OCI-LY7 (cell line): Measurements from ENCODE around the gene ANKRD44. TPM values are rescaled to one million over a fixed set of nuclear protein-coding genes. Genes with fewer than 3 reads are reported as not detected.

ENCODE experiments used
- BruUV-seq: library from RNA; stranded (reverse); fragments of 400-500 nt; replicated peaks from 2 replicates; lab custom pipeline; 2021; lab: Mats Ljungman, UMichigan
- CTCF ChIA-PET: fragments of 300-600 bp; sonication (Branson Sonifier 250); formaldehyde crosslinking; loops from one replicate; lab custom pipeline; 2022; ENCODE audit warnings: antibody characterized with exemption; ENCODE audit not compliant: unreplicated experiment; lab: Charles Lee
- POLR2A ChIA-PET: fragments of 300-600 bp; sonication (Branson Sonifier 250); formaldehyde crosslinking; loops from one replicate; lab custom pipeline; 2022; ENCODE audit warnings: antibody characterized with exemption; lab: Charles Lee
- DNase-seq: peaks from one replicate; pipeline ENCODE4 v3.0.0-alpha.2; 2015; ENCODE audit warnings: low spot score
- H2AFZ ChIP-seq: fragments of 200-600 bp; sonication (generic), shearing (Covaris generic); 2 replicates; pipeline ENCODE4 v1.6.1; 2014; ENCODE audit warnings: mild to moderate bottlenecking, antibody characterized with exemption, low read length, moderate library complexity
- H3K27ac ChIP-seq: fragments of 200-600 bp; sonication (generic); 2 replicates; pipeline ENCODE4 v1.5.1; 2014; ENCODE audit warnings: mixed run types, low read depth, mild to moderate bottlenecking, moderate library complexity, low read length, inconsistent platforms; ENCODE audit not compliant: poor library complexity, severe bottlenecking
- H3K36me3 ChIP-seq: fragments of 200-600 bp; sonication (generic); 2 replicates; pipeline ENCODE4 v1.6.1; 2014; ENCODE audit warnings: mild to moderate bottlenecking, antibody characterized with exemption, low read length, moderate library complexity, mixed read lengths; ENCODE audit not compliant: insufficient read depth
- H3K4me1 ChIP-seq: fragments of 200-600 bp; sonication (generic); 2 replicates; pipeline ENCODE4 v1.5.1; 2014; ENCODE audit warnings: mild to moderate bottlenecking, low read length; ENCODE audit not compliant: insufficient read depth, poor library complexity, severe bottlenecking
- H3K4me2 ChIP-seq: fragments of 200-600 bp; sonication (generic); 2 replicates; pipeline ENCODE4 v1.6.1; 2014; ENCODE audit warnings: mild to moderate bottlenecking, low read length
- H3K4me3 ChIP-seq: fragments of 200-600 bp; sonication (generic); 2 replicates; pipeline ENCODE4 v1.5.1; 2014; ENCODE audit warnings: mild to moderate bottlenecking, low read depth, low read length; ENCODE audit not compliant: poor library complexity, severe bottlenecking
- H3K79me2 ChIP-seq: fragments of 200-600 bp; sonication (generic); 2 replicates; pipeline ENCODE4 v1.6.1; 2016; ENCODE audit warnings: low read depth, mild to moderate bottlenecking, low read length, moderate library complexity, mixed read lengths; ENCODE audit not compliant: insufficient read depth
- H3K9me2 ChIP-seq: fragments of 200-600 bp; sonication (generic); 2 replicates; pipeline ENCODE4 v1.6.1; 2016; ENCODE audit warnings: mild to moderate bottlenecking, low read length, mixed read lengths; ENCODE audit not compliant: insufficient read depth
- H3K9me3 ChIP-seq: fragments of 200-600 bp; sonication (generic); 2 replicates; pipeline ENCODE4 v1.6.1; 2014; ENCODE audit warnings: mild to moderate bottlenecking, mixed run types, low read length, mixed read lengths
- H4K20me1 ChIP-seq: fragments of 200-600 bp; sonication (generic); 2 replicates; pipeline ENCODE4 v1.6.1; 2014; ENCODE audit warnings: mild to moderate bottlenecking, antibody characterized with exemption, low read length, moderate library complexity, mixed read lengths; ENCODE audit not compliant: insufficient read depth
- EZH2phosphoT487 ChIP-seq: fragments of 200-600 bp; sonication (generic); IDR thresholded peaks from 2 replicates; pipeline ENCODE4 v1.6.1; 2018; ENCODE audit warnings: low read depth, borderline replicate concordance, mild to moderate bottlenecking, mixed run types, antibody characterized with exemption, low read length, moderate library complexity, mixed read lengths
- intact Hi-C: fragments of 100-400 bp; cut with micrococcal nuclease; formaldehyde crosslinking; loops from one replicate; pipeline ENCODE4 v1.10.0; 2022; ENCODE audit not compliant: unreplicated experiment
- total RNA-seq, 2 experiments: library from RNA; depleted of rRNA in 1 of 2; stranded (reverse); fragments of >200 nt in 1 of 2; shearing (Covaris generic) in 1 of 2; gene quantifications; 2 replicates each; pipeline ENCODE4 v1.2.3, GENCODE V29; 2014 to 2022
- TF ChIP-seq, protein P1 (sequence below): fragments of 200-600 bp; sonication (generic); conservative IDR thresholded peaks from 2 replicates; pipeline ENCODE4 v1.5.1; 2014; ENCODE audit warnings: mild to moderate bottlenecking, antibody characterized with exemption, low read length, moderate library complexity, mixed read lengths

The ANKRD44 gene
- total RNA-seq, 2 experiments from 2014 or later: 69.4 to 73.7 TPM

- no peak overlapping the region for H3K27ac ChIP-seq
- peaks cover 28% of the 10 kb centered on the region; the same call in 1 of the 2 replicates for H3K79me2 ChIP-seq
- H3K36me3 ChIP-seq: peaks cover 16% of the 10 kb centered on the region
Measured at GRCh38 chr2:197189426-197190099, 121.0 kb downstream of the ANKRD44 start.

DNA sequence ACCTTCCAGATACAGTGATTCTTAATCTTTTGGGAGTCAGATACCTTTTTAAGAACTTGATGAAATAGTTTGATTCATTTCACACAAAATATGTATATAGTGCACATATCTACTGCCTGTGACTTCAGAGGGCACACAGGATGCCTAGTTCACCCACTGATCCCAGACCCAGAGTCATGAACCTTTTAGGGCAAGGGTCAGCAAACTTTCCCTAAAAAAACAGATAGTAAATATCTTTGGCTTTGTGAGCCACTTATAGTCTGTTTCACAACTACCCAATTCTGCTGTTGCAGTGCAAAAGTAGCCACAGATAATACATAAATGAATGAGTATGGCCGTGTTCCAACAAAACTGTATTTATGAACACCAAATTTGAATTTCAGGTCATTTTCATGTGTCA is 124.9 kb downstream of the ANKRD44 start:
- DNase-seq: no peak
- H3K27ac ChIP-seq: no peak overlapping the region
- H3K79me2 ChIP-seq: peaks cover 7% of the 10 kb centered on the region; the same call in 1 of the 2 replicates
- H3K36me3 ChIP-seq: peaks cover 16% of the 10 kb centered on the region
- H3K9me3 ChIP-seq: no peaks in the 10 kb centered on the region
- H3K9me2 ChIP-seq: no peaks in the 10 kb centered on the region
- no peaks in the 10 kb centered on the region for H4K20me1 ChIP-seq
- BruUV-seq: no TSS peak
- CTCF ChIA-PET: no interaction called here
- TF ChIP-seq EZH2phosphoT487: no peak
- TF ChIP-seq, protein P1, sequence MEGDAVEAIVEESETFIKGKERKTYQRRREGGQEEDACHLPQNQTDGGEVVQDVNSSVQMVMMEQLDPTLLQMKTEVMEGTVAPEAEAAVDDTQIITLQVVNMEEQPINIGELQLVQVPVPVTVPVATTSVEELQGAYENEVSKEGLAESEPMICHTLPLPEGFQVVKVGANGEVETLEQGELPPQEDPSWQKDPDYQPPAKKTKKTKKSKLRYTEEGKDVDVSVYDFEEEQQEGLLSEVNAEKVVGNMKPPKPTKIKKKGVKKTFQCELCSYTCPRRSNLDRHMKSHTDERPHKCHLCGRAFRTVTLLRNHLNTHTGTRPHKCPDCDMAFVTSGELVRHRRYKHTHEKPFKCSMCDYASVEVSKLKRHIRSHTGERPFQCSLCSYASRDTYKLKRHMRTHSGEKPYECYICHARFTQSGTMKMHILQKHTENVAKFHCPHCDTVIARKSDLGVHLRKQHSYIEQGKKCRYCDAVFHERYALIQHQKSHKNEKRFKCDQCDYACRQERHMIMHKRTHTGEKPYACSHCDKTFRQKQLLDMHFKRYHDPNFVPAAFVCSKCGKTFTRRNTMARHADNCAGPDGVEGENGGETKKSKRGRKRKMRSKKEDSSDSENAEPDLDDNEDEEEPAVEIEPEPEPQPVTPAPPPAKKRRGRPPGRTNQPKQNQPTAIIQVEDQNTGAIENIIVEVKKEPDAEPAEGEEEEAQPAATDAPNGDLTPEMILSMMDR: no peak
- no peak overlapping the region for H3K4me2 ChIP-seq
- no peaks in the 10 kb centered on the region for H3K4me1 ChIP-seq
- no peak overlapping the region for H2AFZ ChIP-seq
- no peak overlapping the region for H3K4me3 ChIP-seq
- intact Hi-C loops: no loop called here
- POLR2A ChIA-PET: no interaction called here

More at GRCh38 chr2:197189426-197190099, 121.0 kb downstream of the ANKRD44 start:
- Histone ChIP-seq H3K4me3 (no peak overlapping the region), H3K9me3 (no peaks in the 10 kb centered on the region), H3K9me2 (no peaks in the 10 kb centered on the region), H2AFZ (no peak overlapping the region), H3K4me2 (no peak overlapping the region), H3K4me1 (peaks cover 20% of the 10 kb centered on the region), H4K20me1 (no peaks in the 10 kb centered on the region)
- intact Hi-C loops: loop anchor here (2.0 to 5.0 kb wide), 2 partner anchors 77 to 173 kb away; no protein-coding TSS in a partner anchor
- BruUV-seq: no TSS peak
- DNase-seq: no peak
- ChIA-PET CTCF (interaction anchor here (1.3 to 1.4 kb wide), 3 partner anchors 9 to 185 kb away, joined by 3 to 5 read pairs (median 3); no protein-coding TSS in a partner anchor), POLR2A (interaction anchor here (1.1 to 1.9 kb wide), 3 partner anchors 10 to 119 kb away, joined by 4 to 10 read pairs (median 5); no protein-coding TSS in a partner anchor)
- TF ChIP-seq EZH2phosphoT487: no peak
- TF ChIP-seq, protein P1: no peak
